ENCODE results near the gene PSKH1.

GRCh38 chr16:67878846-67879245, 14.2 kb upstream of the PSKH1 start:
- TF ChIP-seq POLR2A (IDR thresholded peaks at IDR 0.05): no peak
- TF ChIP-seq CTCF (IDR thresholded peaks at IDR 0.05): no peak

Data from Peyer's patch (tissue), 4 donors.